ENCODE measurements around the gene LILRA1. TPM values are rescaled to one million over a fixed set of nuclear protein-coding genes. Genes with fewer than 3 reads are reported as not detected.
"Not testable (repeated sequence)": the region's sequence is repeated elsewhere in the genome, so short reads cannot be mapped to it uniquely, and the experiment has no call there.

Gene LILRA1
- polyA plus RNA-seq (2011; rRNA removed): not detected in 2 replicates
- polyA minus RNA-seq (2011; rRNA and poly(A)+ RNA removed): not detected in 2 replicates

DNA sequence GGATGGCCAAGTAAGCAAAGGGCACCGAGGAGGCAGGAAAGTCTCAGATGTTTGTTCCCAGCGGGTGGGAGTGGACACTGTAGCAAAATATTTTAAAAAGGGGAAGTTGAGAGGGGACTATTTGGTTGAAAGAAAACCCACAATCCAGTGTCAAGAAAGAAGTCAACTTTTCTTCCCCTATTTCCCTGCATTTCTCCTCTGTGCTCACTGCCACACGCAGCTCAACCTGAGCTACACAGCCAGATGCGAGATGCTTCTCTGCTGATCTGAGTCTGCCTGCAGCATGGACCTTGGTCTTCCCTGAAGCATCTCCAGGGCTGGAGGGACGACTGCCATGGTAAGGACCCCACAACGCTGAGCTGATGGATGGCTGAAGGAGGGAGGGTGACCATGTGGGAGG, at the start of gene LILRA1:
LILRA1 (plus strand) TSS at position 188 of the 400 bp plus-strand sequence. CDS start 613 bp downstream, outside the sequence.
- H3K27me3 ChIP-seq (ENCODE audit: control insufficient read depth, insufficient read depth, low read length); H3K27ac ChIP-seq (ENCODE audit: low read depth, low read length); DNase-seq (ENCODE audit: low read depth, low spot score); POLR2A ChIA-PET; H3K4me3 ChIP-seq (ENCODE audit: low read depth, low read length); CTCF ChIA-PET: not testable (repeated sequence)
- H3K9me3 ChIP-seq (ENCODE audit: control insufficient read depth, insufficient read depth, low read length): peaks cover 70% of the 10 kb centered on the region

DNA sequence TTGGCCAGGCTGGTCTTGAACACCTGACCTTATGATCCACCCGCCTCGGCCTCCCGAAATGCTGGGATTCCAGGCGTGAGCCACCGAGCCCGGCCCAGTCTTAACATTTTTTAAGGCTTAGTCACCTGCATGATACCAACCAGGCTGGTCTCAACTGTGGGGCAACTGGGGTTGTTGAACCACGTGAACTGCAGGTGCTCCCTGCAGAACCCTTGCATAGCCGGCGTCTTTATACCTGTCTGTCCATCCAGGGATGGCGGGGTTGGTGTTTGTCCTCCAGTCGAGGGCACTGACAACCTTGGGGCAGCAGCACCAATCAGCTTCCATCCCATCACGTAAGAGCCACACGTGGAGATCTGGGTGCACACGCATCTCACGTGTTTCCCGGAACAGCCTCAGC, 44.6 kb upstream of the LILRA1 start:
- no peaks in the 10 kb centered on the region for H3K27me3 ChIP-seq (ENCODE audit: control insufficient read depth, insufficient read depth, low read length)

DNA sequence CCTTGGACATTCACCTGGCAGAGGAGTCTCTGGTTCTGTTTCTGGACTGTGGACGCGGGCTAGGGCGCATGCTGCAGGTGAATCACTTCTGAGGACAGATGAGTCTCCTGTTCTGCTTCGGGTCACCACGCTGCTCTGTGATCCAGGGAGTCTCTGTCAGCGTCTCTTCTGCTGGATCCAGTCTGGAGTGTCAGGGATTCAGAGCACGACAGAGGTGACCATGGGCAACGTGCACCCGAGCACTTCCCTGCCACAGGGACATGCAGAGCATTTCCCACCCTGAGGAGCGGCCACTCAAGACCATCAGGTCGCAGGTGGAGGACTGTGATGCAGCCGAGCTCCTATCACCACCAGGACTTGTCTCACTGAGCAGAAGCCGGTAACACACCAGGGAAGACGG, 44.2 kb upstream of the LILRA1 start:
- no peak for DNase-seq (ENCODE audit: low read depth, low spot score)
- ChIA-PET CTCF (no interaction called here), POLR2A (no interaction called here)
- H3K9me3 ChIP-seq (ENCODE audit: control insufficient read depth, insufficient read depth, low read length): peaks cover 58% of the 10 kb centered on the region
- no peak overlapping the region for H3K4me3 ChIP-seq (ENCODE audit: low read depth, low read length)
- H3K27ac ChIP-seq (ENCODE audit: low read depth, low read length): no peak overlapping the region
- TF ChIP-seq, protein P1, sequence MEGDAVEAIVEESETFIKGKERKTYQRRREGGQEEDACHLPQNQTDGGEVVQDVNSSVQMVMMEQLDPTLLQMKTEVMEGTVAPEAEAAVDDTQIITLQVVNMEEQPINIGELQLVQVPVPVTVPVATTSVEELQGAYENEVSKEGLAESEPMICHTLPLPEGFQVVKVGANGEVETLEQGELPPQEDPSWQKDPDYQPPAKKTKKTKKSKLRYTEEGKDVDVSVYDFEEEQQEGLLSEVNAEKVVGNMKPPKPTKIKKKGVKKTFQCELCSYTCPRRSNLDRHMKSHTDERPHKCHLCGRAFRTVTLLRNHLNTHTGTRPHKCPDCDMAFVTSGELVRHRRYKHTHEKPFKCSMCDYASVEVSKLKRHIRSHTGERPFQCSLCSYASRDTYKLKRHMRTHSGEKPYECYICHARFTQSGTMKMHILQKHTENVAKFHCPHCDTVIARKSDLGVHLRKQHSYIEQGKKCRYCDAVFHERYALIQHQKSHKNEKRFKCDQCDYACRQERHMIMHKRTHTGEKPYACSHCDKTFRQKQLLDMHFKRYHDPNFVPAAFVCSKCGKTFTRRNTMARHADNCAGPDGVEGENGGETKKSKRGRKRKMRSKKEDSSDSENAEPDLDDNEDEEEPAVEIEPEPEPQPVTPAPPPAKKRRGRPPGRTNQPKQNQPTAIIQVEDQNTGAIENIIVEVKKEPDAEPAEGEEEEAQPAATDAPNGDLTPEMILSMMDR (IDR thresholded peaks at IDR 0.05; ENCODE audit: low read depth, low read length): no peak
- no peaks in the 10 kb centered on the region for H3K27me3 ChIP-seq (ENCODE audit: control insufficient read depth, insufficient read depth, low read length)

More for the DNA sequence above, 44.6 kb upstream of the LILRA1 start:
- POLR2A ChIA-PET: no interaction called here
- DNase-seq (ENCODE audit: low read depth, low spot score): no peak
- peaks cover 54% of the 10 kb centered on the region for H3K9me3 ChIP-seq (ENCODE audit: control insufficient read depth, insufficient read depth, low read length)
- no peak overlapping the region for H3K4me3 ChIP-seq (ENCODE audit: low read depth, low read length)
- TF ChIP-seq, protein P1 (IDR thresholded peaks at IDR 0.05; ENCODE audit: low read depth, low read length): no peak
- CTCF ChIA-PET: no interaction called here
- H3K27ac ChIP-seq (ENCODE audit: low read depth, low read length): no peak overlapping the region

DNA sequence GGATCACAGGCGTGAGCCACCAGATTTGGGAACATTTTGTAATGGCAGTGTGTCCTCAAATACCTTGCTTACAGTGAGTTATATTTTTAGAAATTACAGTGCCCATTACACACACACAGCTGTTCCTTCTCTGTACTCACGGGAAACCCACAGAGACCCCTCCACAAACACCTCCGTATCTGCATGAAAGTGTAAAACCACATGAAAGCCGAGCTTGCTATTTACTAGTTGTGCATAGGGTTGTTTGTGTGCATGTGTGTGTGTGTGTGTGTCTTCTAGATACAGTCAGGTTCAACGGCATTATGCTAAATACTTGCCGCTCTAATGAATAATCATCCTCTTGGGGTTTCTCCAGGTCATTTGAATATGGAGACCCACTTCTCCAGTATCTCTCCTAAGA, 42.1 kb upstream of the LILRA1 start:
- Histone ChIP-seq H3K9me3 (ENCODE audit: control insufficient read depth, insufficient read depth, low read length) (peaks cover 60% of the 10 kb centered on the region), H3K4me3 (ENCODE audit: low read depth, low read length) (no peak overlapping the region), H3K27me3 (ENCODE audit: control insufficient read depth, insufficient read depth, low read length) (no peaks in the 10 kb centered on the region), H3K27ac (ENCODE audit: low read depth, low read length) (no peak overlapping the region)
- TF ChIP-seq, protein P1 (IDR thresholded peaks at IDR 0.05; ENCODE audit: low read depth, low read length): no peak
- ChIA-PET POLR2A (no interaction called here), CTCF (interaction anchor here (0.6 kb wide), 1 partner anchor 441 kb away, joined by 4 read pairs; no protein-coding TSS in a partner anchor)
- DNase-seq (ENCODE audit: low read depth, low spot score): no peak

DNA sequence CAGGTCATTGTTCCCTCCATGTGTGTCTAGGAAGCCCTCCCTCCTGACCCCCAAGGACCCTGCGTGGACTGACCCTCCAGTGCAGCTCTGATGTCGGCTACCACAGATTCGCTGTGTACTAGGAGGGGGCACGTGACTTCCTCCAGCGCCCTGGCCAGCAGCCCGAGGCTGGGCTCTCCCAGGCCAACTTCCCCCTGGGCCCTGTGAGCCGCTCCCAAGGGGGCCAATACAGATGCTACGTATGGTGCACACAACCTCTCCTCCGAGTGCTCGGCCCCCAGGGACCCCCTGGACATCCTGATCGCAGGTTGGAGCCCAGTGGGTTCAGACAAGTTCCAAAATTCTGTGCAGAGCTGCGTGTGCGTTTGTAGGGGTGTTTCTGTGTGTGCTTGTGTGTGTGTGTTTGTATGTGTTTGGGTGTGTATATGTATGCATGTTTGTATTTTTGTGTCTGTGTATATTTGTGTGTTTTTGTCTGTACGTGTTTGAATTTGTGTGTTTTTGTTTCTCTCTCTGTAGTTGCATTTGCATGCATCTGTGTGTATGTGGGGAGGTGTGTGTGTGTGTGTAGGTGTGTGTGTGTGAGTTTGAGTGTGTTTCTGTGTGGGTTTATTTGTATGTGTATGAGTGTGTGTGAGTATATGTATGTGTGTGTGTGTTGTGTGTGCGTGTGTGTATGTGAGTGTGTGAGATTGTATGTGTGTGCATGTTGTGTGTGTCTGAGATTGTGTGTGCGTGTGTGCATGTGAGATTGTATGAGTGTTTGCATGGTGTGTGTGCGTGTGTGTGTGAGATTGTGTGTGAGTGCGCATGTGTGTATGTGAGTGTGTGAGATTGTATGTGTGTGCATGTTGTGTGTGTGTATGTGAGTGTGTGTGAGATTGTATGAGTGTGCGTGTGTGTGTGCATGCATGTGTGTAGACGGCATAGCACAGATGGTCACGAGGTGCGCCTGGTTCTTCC, 41.2 kb upstream of the LILRA1 start:
- H3K27me3 ChIP-seq (ENCODE audit: control insufficient read depth, insufficient read depth, low read length): no peaks in the 10 kb centered on the region
- no peak overlapping the region for H3K4me3 ChIP-seq (ENCODE audit: low read depth, low read length)
- POLR2A ChIA-PET: no interaction called here
- CTCF ChIA-PET: no interaction called here
- TF ChIP-seq, protein P1 (IDR thresholded peaks at IDR 0.05; ENCODE audit: low read depth, low read length): no peak
- DNase-seq (ENCODE audit: low read depth, low spot score): no peak
- H3K9me3 ChIP-seq (ENCODE audit: control insufficient read depth, insufficient read depth, low read length): peaks cover 56% of the 10 kb centered on the region
- no peak overlapping the region for H3K27ac ChIP-seq (ENCODE audit: low read depth, low read length)

All from AG04450 (cell line).